Activated T-helper 17 cell treated with anti-CD3 and anti-CD28 coated beads, Interleukin-2, amount 50 U/mL, for 72 hours (primary cell): ENCODE measurements around the gene PIGR. TPM values are rescaled to one million over a fixed set of nuclear protein-coding genes. Genes with fewer than 3 reads are reported as not detected.
"Not testable (repeated sequence)": the region's sequence is repeated elsewhere in the genome, so short reads cannot be mapped to it uniquely, and the experiment has no call there.

Experiments used
- ATAC-seq: fragments of 150-1000 bp; cut with Tn5 transposase; replicated peaks from 2 replicates; pipeline ENCODE4 v1.10.0; 2021; ENCODE audit warnings: mild to moderate bottlenecking, moderate library complexity
- H3K27ac Mint-ChIP-seq: one replicate; pipeline ENCODE4 v1.8.0; 2022; ENCODE audit warnings: mixed read lengths
- H3K27me3 Mint-ChIP-seq: one replicate; pipeline ENCODE4 v1.8.0; 2022; ENCODE audit warnings: mixed read lengths
- H3K36me3 Mint-ChIP-seq: one replicate; pipeline ENCODE4 v1.8.0; 2022; ENCODE audit warnings: low read depth, mild to moderate bottlenecking, mixed read lengths
- H3K4me1 Mint-ChIP-seq: one replicate; pipeline ENCODE4 v1.8.0; 2022; ENCODE audit warnings: mixed read lengths
- H3K4me3 Mint-ChIP-seq: one replicate; pipeline ENCODE4 v1.8.0; 2022; ENCODE audit warnings: mild to moderate bottlenecking, mixed read lengths
- H3K9me3 Mint-ChIP-seq: one replicate; pipeline ENCODE4 v1.8.0; 2022; ENCODE audit warnings: mixed read lengths
- total RNA-seq, 2 donors: library from RNA; stranded (reverse); gene quantifications; one replicate each; pipeline ENCODE4 v1.2.3, GENCODE V29; 2022

Gene PIGR
- total RNA-seq, 2 donors from 2014 or later: 0.34 TPM; not detected in 1

GRCh38 chr1:206932177-206932576 lies 14.1 kb downstream of the PIGR start:
- no peak overlapping the region for H3K27ac Mint-ChIP-seq
- H3K27me3 Mint-ChIP-seq: no peaks in the 10 kb centered on the region
- H3K36me3 Mint-ChIP-seq: no peaks in the 10 kb centered on the region
- H3K4me3 Mint-ChIP-seq: peak overlapping the region; percentile 83
- no peak for ATAC-seq
- H3K9me3 Mint-ChIP-seq: no peaks in the 10 kb centered on the region
- peaks cover 21% of the 10 kb centered on the region for H3K4me1 Mint-ChIP-seq

DNA sequence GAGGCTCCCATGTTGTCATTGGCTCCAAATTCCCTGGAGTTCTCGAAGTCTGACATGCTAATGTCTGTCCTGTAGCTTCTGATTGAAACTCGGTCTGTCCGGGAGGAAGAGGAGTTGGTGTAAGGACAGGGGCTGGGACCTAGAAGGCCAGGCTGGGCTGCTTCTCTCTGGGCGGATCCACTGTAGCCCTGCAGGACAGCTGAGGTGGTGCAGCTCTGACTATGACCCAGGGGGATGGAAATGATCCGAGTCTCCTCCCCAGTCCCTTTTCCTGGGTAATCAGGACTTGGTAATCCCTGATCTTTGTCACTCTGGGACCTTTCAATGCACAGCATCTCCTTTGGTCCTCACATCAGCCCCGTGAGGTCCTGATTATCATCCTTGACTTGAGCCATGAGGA lies 14.6 kb downstream of the PIGR start:
- Mint-ChIP-seq H3K4me3 (peak overlapping the region; percentile 83), H3K27ac (peak overlapping the region; percentile 93), H3K9me3 (no peaks in the 10 kb centered on the region), H3K27me3 (no peaks in the 10 kb centered on the region), H3K36me3 (no peaks in the 10 kb centered on the region), H3K4me1 (peaks cover 21% of the 10 kb centered on the region)
- ATAC-seq: no peak

- Mint-ChIP-seq H3K36me3 (no peaks in the 10 kb centered on the region), H3K4me1 (peaks cover 21% of the 10 kb centered on the region), H3K9me3 (no peaks in the 10 kb centered on the region), H3K27me3 (no peaks in the 10 kb centered on the region), H3K27ac (peak overlapping the region; percentile 93), H3K4me3 (peak overlapping the region; percentile 83)
- peak; percentile 81 for ATAC-seq
Measured at GRCh38 chr1:206930210-206930798, 16.0 kb downstream of the PIGR start.

DNA sequence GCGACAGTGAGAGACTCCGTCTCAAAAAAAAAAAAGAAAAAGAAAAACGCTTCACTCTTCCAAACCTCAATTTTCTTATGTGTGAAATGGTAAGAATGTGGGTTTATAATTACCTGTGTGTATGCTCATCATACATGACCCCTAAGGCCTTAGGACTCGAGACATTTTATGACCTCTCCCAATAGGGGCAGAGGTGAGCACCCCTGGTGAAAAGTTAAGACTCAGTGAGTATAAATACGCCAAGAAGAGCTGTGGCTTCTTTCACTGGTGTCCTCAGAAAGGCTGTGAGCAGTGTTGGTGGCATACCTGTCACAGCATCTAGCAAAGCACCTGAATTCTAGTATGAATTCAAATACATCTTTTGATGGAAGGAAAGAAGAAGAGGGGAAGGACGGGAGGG lies 16.7 kb downstream of the PIGR start:
- Mint-ChIP-seq H3K4me3 (peak overlapping the region; percentile 83), H3K9me3 (no peaks in the 10 kb centered on the region), H3K27me3 (no peaks in the 10 kb centered on the region), H3K36me3 (no peaks in the 10 kb centered on the region), H3K27ac (peak overlapping the region; percentile 93), H3K4me1 (peaks cover 21% of the 10 kb centered on the region)
- no peak for ATAC-seq

DNA sequence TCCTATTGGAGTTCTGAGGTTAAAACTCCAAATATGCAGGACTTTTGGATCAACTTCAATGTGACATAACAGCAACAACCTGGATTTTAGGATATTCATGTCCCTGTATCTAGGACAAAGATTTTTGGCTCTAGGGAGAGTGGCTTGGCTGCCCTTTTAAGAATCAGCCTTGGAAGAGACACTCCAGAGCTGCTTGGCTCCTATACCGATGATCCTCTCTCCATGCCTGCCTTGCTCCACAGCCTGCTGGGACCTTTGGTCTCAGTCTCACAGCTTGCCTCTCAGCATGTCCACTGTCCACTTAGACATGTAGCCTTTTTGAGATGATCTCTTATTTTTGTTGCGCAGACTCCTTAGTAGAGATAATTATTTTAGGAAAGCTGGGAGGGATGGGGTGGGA lies 20.0 kb downstream of the PIGR start:
- Mint-ChIP-seq H3K27ac (no peak overlapping the region), H3K4me1 (peaks cover 18% of the 10 kb centered on the region), H3K9me3 (no peaks in the 10 kb centered on the region), H3K4me3 (no peak overlapping the region), H3K36me3 (peaks cover under 1% of the 10 kb centered on the region), H3K27me3 (no peaks in the 10 kb centered on the region)
- ATAC-seq: no peak

DNA sequence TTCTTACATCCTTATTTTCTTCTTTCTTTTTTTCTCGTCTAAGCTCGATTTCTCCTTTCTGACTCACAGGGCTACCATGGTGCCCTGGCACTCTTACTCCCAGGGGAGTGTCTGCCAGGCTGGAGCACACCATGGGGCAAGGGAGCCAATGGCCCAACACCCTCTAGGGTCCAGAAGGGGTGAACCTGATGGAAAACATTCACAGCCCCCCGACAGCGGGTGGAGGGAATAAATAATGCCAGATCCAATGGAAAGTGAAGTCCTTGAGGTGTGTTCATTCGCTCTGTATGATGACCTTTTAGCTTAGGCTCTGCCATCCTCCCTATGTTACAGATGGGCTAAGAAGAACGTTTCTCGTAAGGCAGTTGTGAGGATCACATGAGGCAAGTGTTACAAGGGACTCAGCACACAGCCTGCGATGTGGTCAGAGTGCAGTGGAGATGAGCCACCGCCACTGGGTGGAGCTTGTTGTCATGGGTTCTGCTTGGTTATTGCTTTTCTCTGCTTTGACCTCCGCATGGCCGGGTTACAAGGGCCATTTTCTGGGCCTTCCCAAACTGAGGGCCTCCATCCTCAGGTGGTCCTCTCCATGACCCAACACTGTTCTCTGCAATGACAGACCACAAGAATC lies 21.0 kb downstream of the PIGR start:
- Mint-ChIP-seq H3K9me3 (no peaks in the 10 kb centered on the region), H3K27ac (no peak overlapping the region), H3K4me3 (no peak overlapping the region), H3K4me1 (peaks cover 16% of the 10 kb centered on the region), H3K36me3 (peaks cover 11% of the 10 kb centered on the region), H3K27me3 (no peaks in the 10 kb centered on the region)
- ATAC-seq: peak; percentile 65

GRCh38 chr1:206924592-206925105 lies 21.6 kb downstream of the PIGR start:
- peak; percentile 8 for ATAC-seq

GRCh38 chr1:206923961-206924557 lies 22.2 kb downstream of the PIGR start:
- Mint-ChIP-seq H3K4me1 (peaks cover 11% of the 10 kb centered on the region), H3K36me3 (peaks cover 20% of the 10 kb centered on the region)
- peak; percentile 2 for ATAC-seq
- not testable (repeated sequence) for H3K27me3 Mint-ChIP-seq, H3K9me3 Mint-ChIP-seq, H3K27ac Mint-ChIP-seq, H3K4me3 Mint-ChIP-seq

More at GRCh38 chr1:206924592-206925105, 21.6 kb downstream of the PIGR start:
- Mint-ChIP-seq H3K27me3 (no peaks in the 10 kb centered on the region), H3K4me1 (peaks cover 13% of the 10 kb centered on the region), H3K27ac (no peak overlapping the region), H3K4me3 (no peak overlapping the region), H3K9me3 (no peaks in the 10 kb centered on the region), H3K36me3 (peaks cover 17% of the 10 kb centered on the region)

DNA sequence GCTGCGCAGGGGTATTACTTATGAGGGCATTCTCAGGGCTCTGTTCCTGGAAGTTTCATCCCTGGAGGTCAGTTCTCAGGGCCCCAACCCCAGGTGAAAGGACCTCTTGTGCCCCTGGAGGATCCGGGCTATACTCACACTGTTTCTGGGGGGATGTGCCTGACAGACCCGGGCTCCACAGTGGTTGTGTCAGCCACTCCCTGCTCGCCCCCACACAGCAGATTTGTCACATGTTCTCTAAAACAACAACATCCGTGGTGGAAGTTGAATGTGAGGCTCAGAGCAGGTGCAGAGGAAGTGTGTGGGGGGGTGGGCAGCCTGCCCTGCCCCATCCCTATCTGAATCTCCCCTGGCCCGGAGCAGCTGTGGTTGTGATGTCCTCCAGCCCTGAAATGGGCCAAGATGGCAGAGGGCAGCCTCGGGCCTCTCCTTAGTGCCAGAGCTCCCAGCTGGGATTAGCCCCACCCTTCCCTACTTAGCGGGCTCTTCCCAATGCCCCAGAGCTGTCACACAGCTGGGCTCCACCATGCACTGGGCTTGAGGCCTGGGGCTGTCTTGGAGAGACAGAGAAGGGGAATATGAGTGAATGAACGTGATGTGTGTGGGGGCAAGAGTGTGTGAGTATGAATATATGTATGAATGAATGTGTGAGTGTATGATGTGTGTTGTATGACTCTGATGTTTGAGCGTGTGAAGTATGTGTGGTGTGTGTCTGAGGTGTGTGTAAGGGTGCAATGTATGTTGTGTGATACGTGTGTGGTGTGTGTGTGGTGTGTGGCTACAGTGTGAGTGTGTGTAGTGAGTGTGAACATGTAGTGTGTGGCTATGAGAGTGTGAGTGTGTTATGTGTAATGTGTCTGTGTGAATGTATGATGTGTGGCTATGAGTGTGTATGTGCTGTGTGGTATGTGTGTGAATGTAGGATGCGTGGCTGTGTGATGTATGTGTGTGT lies 23.0 kb downstream of the PIGR start:
- Mint-ChIP-seq H3K4me1 (peaks cover 13% of the 10 kb centered on the region), H3K27me3 (no peaks in the 10 kb centered on the region), H3K9me3 (no peaks in the 10 kb centered on the region), H3K36me3 (peaks cover 26% of the 10 kb centered on the region), H3K4me3 (no peak overlapping the region), H3K27ac (no peak overlapping the region)
- peak; percentile 66 for ATAC-seq

DNA sequence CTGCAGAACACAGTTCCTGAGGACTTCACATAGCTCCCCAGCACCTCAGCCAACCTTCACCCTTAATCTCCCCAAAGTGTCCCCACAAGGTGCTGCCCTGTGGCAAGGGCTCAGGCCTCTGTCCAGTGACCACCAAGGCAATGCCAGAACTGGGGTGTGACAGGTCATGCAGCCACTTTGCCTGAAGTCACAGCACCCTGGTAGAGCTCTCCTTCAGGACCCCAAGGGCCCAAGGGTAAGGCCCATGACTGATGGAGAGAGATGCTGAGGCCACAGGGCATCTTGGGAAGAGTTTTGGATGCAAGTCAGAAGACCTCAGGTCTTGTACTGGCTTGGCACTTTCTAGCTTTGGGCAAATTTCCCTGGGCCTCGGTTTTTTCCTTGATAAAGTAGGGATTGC lies 23.7 kb downstream of the PIGR start:
- Mint-ChIP-seq H3K4me1 (peaks cover 21% of the 10 kb centered on the region), H3K27me3 (no peaks in the 10 kb centered on the region), H3K4me3 (no peak overlapping the region), H3K27ac (no peak overlapping the region), H3K9me3 (no peaks in the 10 kb centered on the region), H3K36me3 (peaks cover 33% of the 10 kb centered on the region)
- ATAC-seq: no peak

- peak; percentile 35 for ATAC-seq
- no peaks in the 10 kb centered on the region for H3K9me3 Mint-ChIP-seq
- H3K27me3 Mint-ChIP-seq: no peaks in the 10 kb centered on the region
- no peak within 1 kb of the TSS for H3K27ac Mint-ChIP-seq
- peaks cover 27% of the 10 kb centered on the region for H3K4me1 Mint-ChIP-seq
- H3K36me3 Mint-ChIP-seq: peaks cover 40% of the 10 kb centered on the region
- H3K4me3 Mint-ChIP-seq: no peak within 1 kb of the TSS
Measured at GRCh38 chr1:206921772-206922265, 24.4 kb downstream of the PIGR start, which contains the start of gene FCMR. TSS of gene FCMR (minus strand) at chr1:206921941. CDS start at chr1:206921854, 87 bp downstream.

DNA sequence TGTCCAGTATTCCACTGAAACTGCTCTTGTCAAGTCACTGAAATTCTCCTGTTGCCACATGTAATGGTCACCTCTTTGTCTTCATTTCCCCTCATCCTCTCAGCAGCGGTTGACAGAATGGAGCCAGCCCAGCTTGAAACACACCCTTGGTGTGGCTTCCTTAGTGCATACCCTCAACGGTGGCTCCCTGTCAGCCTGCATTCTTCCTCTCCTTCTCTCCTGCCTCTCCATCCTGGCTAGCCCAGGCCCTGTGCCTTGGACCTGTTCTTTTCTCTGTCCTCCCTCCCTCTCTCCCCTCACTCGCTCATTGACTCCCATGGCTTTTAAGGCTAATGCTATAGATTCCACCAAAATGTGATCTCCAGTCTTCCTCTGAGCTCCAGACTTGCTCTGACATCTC lies 28.2 kb downstream of the PIGR start:
- Mint-ChIP-seq H3K36me3 (peaks cover 78% of the 10 kb centered on the region), H3K27me3 (no peaks in the 10 kb centered on the region), H3K4me1 (peaks cover 55% of the 10 kb centered on the region), H3K27ac (peak overlapping the region; percentile 36), H3K9me3 (no peaks in the 10 kb centered on the region), H3K4me3 (no peak overlapping the region)
- ATAC-seq: no peak

DNA sequence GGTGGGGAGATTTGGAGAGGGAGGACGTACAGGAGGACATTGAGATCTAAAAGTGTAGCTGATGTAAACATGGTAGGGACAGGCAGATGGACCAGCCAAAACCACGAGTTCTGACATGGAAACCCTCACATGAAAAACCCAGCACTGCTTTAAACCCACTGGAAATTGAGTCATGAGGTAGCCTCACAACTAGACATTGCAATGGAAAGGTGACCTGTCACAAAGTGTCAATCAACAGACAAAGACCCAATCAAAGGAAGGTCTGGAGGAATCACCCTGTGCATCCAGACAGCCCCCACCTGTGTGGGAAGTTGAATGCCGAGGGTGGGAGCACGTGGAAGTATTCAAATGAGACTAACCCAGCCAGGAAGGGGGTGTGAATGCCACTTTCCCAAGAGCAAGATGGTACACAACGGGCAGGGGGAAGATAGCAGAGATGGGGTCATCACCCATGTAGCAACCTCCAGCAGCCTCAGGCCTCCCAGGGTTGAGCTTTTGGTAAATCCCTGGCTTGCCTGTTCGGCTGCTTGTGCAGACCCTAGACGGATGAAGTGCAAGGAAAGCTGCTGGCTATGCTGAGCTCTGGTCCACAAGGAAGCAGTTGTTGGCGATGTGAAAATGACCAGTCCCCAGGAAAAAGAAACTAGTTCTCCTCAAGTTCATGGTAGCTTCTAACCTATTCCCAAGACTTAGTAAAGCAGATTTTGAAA lies 30.1 kb downstream of the PIGR start:
- Mint-ChIP-seq H3K27ac (peak overlapping the region; percentile 36), H3K36me3 (peaks cover 95% of the 10 kb centered on the region), H3K4me1 (peaks cover 73% of the 10 kb centered on the region), H3K9me3 (no peaks in the 10 kb centered on the region), H3K4me3 (no peak overlapping the region), H3K27me3 (no peaks in the 10 kb centered on the region)
- ATAC-seq: peak; percentile 46
